GM18519 (cell line): ENCODE measurements around the gene PLCB4.

ENCODE experiments used
- ATAC-seq: cut with Tn5 transposase; IDR thresholded peaks from one replicate; pipeline ENCODE4 v1.9.1; 2021; ENCODE audit warnings: mild to moderate bottlenecking, moderate library complexity; ENCODE audit not compliant: unreplicated experiment, low FRiP score

PLCB4 gene

GRCh38 chr20:9163995-9164394 is 95.1 kb downstream of the PLCB4 start:
- ATAC-seq, result no peak

- ATAC-seq, result no peak
Observed at GRCh38 chr20:9165261-9165660, 96.4 kb downstream of the PLCB4 start.

- no peak for ATAC-seq
Observed at GRCh38 chr20:9166153-9166780, 97.4 kb downstream of the PLCB4 start.

- ATAC-seq, result no peak
Observed at GRCh38 chr20:9169409-9169808, 100.5 kb downstream of the PLCB4 start.

- no peak for ATAC-seq
Observed at GRCh38 chr20:9172851-9173250, 104.0 kb downstream of the PLCB4 start.

GRCh38 chr20:9177278-9177677 is 108.4 kb downstream of the PLCB4 start:
- no peak for ATAC-seq

GRCh38 chr20:9179193-9179802 is 110.4 kb downstream of the PLCB4 start:
- no peak for ATAC-seq

GRCh38 chr20:9179867-9180266 is 111.0 kb downstream of the PLCB4 start:
- no peak for ATAC-seq

GRCh38 chr20:9180481-9181257 is 111.8 kb downstream of the PLCB4 start:
- no peak for ATAC-seq

GRCh38 chr20:9185511-9185910 is 116.6 kb downstream of the PLCB4 start:
- ATAC-seq, result no peak

GRCh38 chr20:9186396-9186795 is 117.5 kb downstream of the PLCB4 start:
- ATAC-seq, result no peak

GRCh38 chr20:9195031-9195430 is 126.1 kb downstream of the PLCB4 start:
- ATAC-seq, result no peak

- ATAC-seq, result no peak
Observed at GRCh38 chr20:9196110-9196509, 127.2 kb downstream of the PLCB4 start.

- no peak for ATAC-seq
Observed at GRCh38 chr20:9198460-9198859, 129.6 kb downstream of the PLCB4 start.

- ATAC-seq, result no peak
Observed at GRCh38 chr20:9200196-9200595, 131.3 kb downstream of the PLCB4 start.

- ATAC-seq, result no peak
Observed at GRCh38 chr20:9200620-9201019, 131.7 kb downstream of the PLCB4 start.

- no peak for ATAC-seq
Observed at GRCh38 chr20:9202420-9203080, 133.7 kb downstream of the PLCB4 start.

- ATAC-seq, result no peak
Observed at GRCh38 chr20:9203081-9203447, 134.2 kb downstream of the PLCB4 start.

GRCh38 chr20:9204979-9205378 is 136.1 kb downstream of the PLCB4 start:
- no peak for ATAC-seq

- no peak for ATAC-seq
Observed at GRCh38 chr20:9206486-9206885, 137.6 kb downstream of the PLCB4 start.

- no peak for ATAC-seq
Observed at GRCh38 chr20:9207253-9207652, 138.4 kb downstream of the PLCB4 start.
